Tibial artery (tissue), 4 donors: ENCODE data around the gene ATL2.

ENCODE experiments used
- DNase-seq, 2 donors: peaks; one replicate each; pipeline ENCODE4 v3.0.0-alpha.2; 2019
- H3K27ac ChIP-seq, 2 donors: fragments of 200-600 bp; sonication (generic) in 1 of 2; 1 replicate in 1 of 2; 2 replicates in 1 of 2; pipeline ENCODE4 v1.5.1; 2018 to 2019; ENCODE audit warnings: mild to moderate bottlenecking in 1 of 2
- H3K27me3 ChIP-seq, 2 donors: fragments of 200-600 bp; sonication (generic) in 1 of 2; one replicate each; pipeline versions ENCODE4 v1.5.1 to v1.6.0; 2016 to 2019
- H3K36me3 ChIP-seq, 3 donors: fragments of 200-600 bp; sonication (generic) in 2 of 3; one replicate each; pipeline ENCODE4 v1.5.1; 2016 to 2019; ENCODE audit warnings: mild to moderate bottlenecking in 2 of 3
- H3K4me1 ChIP-seq, 4 donors: fragments of 200-600 bp; sonication (generic) in 2 of 4; 1 replicate in 3 of 4; 2 replicates in 1 of 4; pipeline ENCODE4 v1.5.1; 2016 to 2019
- H3K4me3 ChIP-seq, 2 donors: fragments of 200-600 bp; sonication (generic) in 1 of 2; 1 replicate in 1 of 2; 2 replicates in 1 of 2; pipeline ENCODE4 v1.5.1; 2018 to 2019; ENCODE audit warnings: mild to moderate bottlenecking in 2 of 2
- H3K9me3 ChIP-seq, 3 donors: fragments of 200-600 bp; sonication (generic) in 1 of 3; one replicate each; pipeline ENCODE4 v1.5.1; 2016 to 2019
- intact Hi-C: fragments of 100-400 bp; cut with DNase I; formaldehyde crosslinking; loops from one replicate; pipeline ENCODE4 v1.15.0; 2023; ENCODE audit warnings: low total_unique reads
- TF ChIP-seq, protein P1 (sequence below), 2 experiments: fragments of 200-600 bp in 1 of 2; fragments of 450-650 bp in 1 of 2; IDR thresholded peaks; one replicate each; pipeline ENCODE4 v1.5.1; 2017 to 2019; ENCODE audit warnings: antibody characterized with exemption in 2 of 2, mild to moderate bottlenecking in 1 of 2, moderate library complexity in 1 of 2

The ATL2 gene

DNA sequence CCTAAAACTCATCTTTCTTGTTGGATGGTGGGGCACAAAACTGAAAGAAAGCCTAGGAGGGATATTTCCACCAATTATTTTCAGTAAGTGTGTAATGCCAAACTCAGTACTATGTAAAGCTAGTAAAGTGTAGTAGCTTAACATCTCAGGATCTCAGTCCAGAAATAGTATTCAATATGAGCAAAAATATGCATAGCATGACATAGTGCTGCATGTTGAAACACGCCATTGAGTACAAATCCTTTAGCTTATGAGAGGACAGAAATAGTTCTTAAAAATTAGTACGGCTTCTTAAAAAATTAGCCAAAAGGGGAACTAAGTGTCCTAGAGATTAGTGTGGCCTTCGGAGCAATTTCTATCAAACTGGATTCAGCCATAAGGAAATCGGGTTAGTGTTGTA is 21.7 kb upstream of the ATL2 start:
- TF ChIP-seq, protein P1, sequence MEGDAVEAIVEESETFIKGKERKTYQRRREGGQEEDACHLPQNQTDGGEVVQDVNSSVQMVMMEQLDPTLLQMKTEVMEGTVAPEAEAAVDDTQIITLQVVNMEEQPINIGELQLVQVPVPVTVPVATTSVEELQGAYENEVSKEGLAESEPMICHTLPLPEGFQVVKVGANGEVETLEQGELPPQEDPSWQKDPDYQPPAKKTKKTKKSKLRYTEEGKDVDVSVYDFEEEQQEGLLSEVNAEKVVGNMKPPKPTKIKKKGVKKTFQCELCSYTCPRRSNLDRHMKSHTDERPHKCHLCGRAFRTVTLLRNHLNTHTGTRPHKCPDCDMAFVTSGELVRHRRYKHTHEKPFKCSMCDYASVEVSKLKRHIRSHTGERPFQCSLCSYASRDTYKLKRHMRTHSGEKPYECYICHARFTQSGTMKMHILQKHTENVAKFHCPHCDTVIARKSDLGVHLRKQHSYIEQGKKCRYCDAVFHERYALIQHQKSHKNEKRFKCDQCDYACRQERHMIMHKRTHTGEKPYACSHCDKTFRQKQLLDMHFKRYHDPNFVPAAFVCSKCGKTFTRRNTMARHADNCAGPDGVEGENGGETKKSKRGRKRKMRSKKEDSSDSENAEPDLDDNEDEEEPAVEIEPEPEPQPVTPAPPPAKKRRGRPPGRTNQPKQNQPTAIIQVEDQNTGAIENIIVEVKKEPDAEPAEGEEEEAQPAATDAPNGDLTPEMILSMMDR (IDR thresholded peaks at IDR 0.05), result no peak
- no peaks in the 10 kb centered on the region for H3K27me3 ChIP-seq
- H3K4me3 ChIP-seq, result no peak overlapping the region
- no peak for DNase-seq
- intact Hi-C loops, result no loop called here
- no peaks in the 10 kb centered on the region for H3K4me1 ChIP-seq
- H3K27ac ChIP-seq, result no peak overlapping the region
- H3K36me3 ChIP-seq, result no peaks in the 10 kb centered on the region
- no peaks in the 10 kb centered on the region for H3K9me3 ChIP-seq

- no peaks in the 10 kb centered on the region for H3K36me3 ChIP-seq
- H3K4me3 ChIP-seq, result no peak overlapping the region
- TF ChIP-seq, protein P1 (IDR thresholded peaks at IDR 0.05), result no peak
- no peak overlapping the region for H3K27ac ChIP-seq
- H3K9me3 ChIP-seq, result no peaks in the 10 kb centered on the region
- intact Hi-C loops, result no loop called here
- DNase-seq, result no peak
- no peaks in the 10 kb centered on the region for H3K27me3 ChIP-seq
- H3K4me1 ChIP-seq, result no peaks in the 10 kb centered on the region
Observed at GRCh38 chr2:38394903-38395341, 17.8 kb upstream of the ATL2 start.

DNA sequence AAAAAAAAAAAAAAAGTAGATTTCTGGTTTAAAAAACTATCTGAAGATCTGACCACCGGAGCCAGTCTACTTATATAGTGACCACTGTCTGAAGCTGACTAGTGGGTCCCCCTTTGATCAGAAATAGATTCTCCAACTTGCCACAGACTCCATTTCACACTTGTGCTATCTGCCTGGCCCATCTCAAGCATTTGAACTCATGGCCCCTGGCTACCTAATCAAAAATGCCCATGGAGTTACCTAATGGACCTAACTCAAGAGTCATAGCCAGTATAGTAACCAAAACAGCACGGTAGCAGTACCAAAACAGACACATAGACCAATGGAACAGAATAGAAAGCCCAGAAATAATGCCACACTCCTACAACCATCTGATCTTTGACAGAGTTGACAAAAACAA is 17.0 kb upstream of the ATL2 start:
- TF ChIP-seq, protein P1 (IDR thresholded peaks at IDR 0.05), result no peak
- no peaks in the 10 kb centered on the region for H3K4me1 ChIP-seq
- intact Hi-C loops, result no loop called here
- H3K27ac ChIP-seq, result no peak overlapping the region
- H3K4me3 ChIP-seq, result no peak overlapping the region
- no peak for DNase-seq
- no peaks in the 10 kb centered on the region for H3K27me3 ChIP-seq
- no peaks in the 10 kb centered on the region for H3K36me3 ChIP-seq
- H3K9me3 ChIP-seq, result no peaks in the 10 kb centered on the region

- TF ChIP-seq, protein P1 (IDR thresholded peaks at IDR 0.05), result no peak
- Histone ChIP-seq H3K27ac (no peak overlapping the region), H3K9me3 (no peaks in the 10 kb centered on the region), H3K4me3 (no peak overlapping the region), H3K4me1 (peaks cover 0 to 5% (median 0%) of the 10 kb centered on the region in 4 donors), H3K27me3 (no peaks in the 10 kb centered on the region), H3K36me3 (no peaks in the 10 kb centered on the region)
- intact Hi-C loops, result no loop called here
- DNase-seq, result no peak
Observed at GRCh38 chr2:38390947-38391346, 13.9 kb upstream of the ATL2 start.

- peaks cover 0 to 16% (median 10%) of the 10 kb centered on the region in 4 donors for H3K4me1 ChIP-seq
- H3K4me3 ChIP-seq, result no peak overlapping the region
- H3K27me3 ChIP-seq, result no peaks in the 10 kb centered on the region
- no peak for DNase-seq
- TF ChIP-seq, protein P1 (IDR thresholded peaks at IDR 0.05), result no peak
- H3K36me3 ChIP-seq, result no peaks in the 10 kb centered on the region
- no peaks in the 10 kb centered on the region for H3K9me3 ChIP-seq
- no peak overlapping the region for H3K27ac ChIP-seq
- intact Hi-C loops, result loop anchor here (10.0 kb wide), 1 partner anchor 47 kb away; no protein-coding TSS in a partner anchor
Observed at GRCh38 chr2:38387887-38388286, 10.8 kb upstream of the ATL2 start.

DNA sequence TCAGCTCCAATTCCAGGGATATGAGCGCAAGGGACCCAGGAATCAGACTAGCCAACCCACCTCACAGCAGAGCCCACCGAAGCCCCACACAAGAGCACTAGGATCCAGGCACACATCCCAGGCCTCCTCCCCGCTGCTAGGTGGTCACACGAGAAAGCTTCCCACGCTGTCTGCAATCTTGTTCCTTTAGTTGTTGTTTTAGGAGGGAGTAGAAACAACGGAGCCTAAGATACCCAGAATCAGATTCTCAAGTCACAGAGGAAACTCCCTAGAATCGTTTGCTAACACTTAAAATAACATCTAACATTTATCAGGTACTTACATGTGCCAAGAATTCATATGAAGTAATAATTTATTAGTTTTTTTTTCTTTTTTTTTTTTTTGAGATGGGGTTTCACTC is 9.7 kb upstream of the ATL2 start:
- DNase-seq, result no peak
- TF ChIP-seq, protein P1 (IDR thresholded peaks at IDR 0.05), result no peak

More for the DNA sequence above, 9.7 kb upstream of the ATL2 start:
- Histone ChIP-seq H3K9me3 (no peaks in the 10 kb centered on the region), H3K27ac (peak overlapping the region in 1 of 2 donors; percentile 28), H3K4me1 (peaks cover 0 to 16% (median 10%) of the 10 kb centered on the region in 4 donors), H3K27me3 (no peaks in the 10 kb centered on the region), H3K36me3 (no peaks in the 10 kb centered on the region), H3K4me3 (no peak overlapping the region)
- intact Hi-C loops, result loop anchor here (10.0 kb wide), 1 partner anchor 48 kb away; no protein-coding TSS in a partner anchor
